ENCODE measurements around the gene CNTRL. TPM values are rescaled to one million over a fixed set of nuclear protein-coding genes. Genes with fewer than 3 reads are reported as not detected.
A peak's percentile ranks its signal among the peaks of the same experiment; 100 is the strongest.

Gene CNTRL
- total RNA-seq, 1 donor from 2014 or later: 27.6 TPM

DNA sequence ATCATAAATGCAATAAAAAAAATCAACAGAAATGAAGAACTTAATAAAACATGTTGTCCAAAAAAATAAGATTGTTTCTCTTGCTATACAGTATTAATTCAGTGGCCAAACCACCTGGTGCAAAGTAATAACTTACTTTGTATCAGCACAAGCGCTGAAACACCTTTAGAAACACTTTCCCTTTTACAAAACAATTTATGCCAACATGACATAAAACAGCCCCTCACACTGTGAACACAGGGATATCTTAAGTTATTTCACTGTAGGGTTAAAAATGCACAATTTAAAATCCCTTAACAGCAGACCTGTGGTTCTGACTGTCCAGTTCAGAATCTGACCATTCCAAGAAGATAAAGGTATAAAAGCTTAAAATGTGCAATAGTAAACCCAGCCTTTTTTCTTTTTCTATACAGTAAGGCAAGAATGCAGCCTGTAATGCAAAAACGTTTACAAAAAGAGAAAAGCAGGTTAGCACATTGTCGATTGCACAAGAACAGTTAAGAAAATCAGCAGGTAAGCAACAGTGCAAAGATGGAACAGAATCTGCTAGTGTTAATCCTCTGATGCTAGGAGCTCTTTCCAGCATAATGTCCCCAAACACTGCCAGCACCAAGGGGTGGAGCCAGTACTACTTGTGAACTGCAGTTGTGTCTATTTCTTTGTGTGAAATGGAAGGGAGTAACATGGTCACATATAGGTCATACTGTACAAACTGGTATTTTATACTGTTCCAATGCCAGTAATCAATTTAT lies 105.4 kb downstream of the CNTRL start:
- DNase-seq (ENCODE audit: low read depth, low spot score): no peak
- TF ChIP-seq, protein P1, sequence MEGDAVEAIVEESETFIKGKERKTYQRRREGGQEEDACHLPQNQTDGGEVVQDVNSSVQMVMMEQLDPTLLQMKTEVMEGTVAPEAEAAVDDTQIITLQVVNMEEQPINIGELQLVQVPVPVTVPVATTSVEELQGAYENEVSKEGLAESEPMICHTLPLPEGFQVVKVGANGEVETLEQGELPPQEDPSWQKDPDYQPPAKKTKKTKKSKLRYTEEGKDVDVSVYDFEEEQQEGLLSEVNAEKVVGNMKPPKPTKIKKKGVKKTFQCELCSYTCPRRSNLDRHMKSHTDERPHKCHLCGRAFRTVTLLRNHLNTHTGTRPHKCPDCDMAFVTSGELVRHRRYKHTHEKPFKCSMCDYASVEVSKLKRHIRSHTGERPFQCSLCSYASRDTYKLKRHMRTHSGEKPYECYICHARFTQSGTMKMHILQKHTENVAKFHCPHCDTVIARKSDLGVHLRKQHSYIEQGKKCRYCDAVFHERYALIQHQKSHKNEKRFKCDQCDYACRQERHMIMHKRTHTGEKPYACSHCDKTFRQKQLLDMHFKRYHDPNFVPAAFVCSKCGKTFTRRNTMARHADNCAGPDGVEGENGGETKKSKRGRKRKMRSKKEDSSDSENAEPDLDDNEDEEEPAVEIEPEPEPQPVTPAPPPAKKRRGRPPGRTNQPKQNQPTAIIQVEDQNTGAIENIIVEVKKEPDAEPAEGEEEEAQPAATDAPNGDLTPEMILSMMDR (conservative IDR thresholded peaks at IDR 0.05): no peak
- H3K4me1 Mint-ChIP-seq: peaks cover 23% of the 10 kb centered on the region
- no peak overlapping the region for H3K27ac Mint-ChIP-seq (ENCODE audit: unreplicated experiment)
- no peak overlapping the region for H3K4me3 Mint-ChIP-seq
- H3K9me3 Mint-ChIP-seq: no peaks in the 10 kb centered on the region
- H3K36me3 Mint-ChIP-seq (ENCODE audit: low read depth): peaks cover 7% of the 10 kb centered on the region
- no peaks in the 10 kb centered on the region for H3K27me3 Mint-ChIP-seq (ENCODE audit: low read depth)

DNA sequence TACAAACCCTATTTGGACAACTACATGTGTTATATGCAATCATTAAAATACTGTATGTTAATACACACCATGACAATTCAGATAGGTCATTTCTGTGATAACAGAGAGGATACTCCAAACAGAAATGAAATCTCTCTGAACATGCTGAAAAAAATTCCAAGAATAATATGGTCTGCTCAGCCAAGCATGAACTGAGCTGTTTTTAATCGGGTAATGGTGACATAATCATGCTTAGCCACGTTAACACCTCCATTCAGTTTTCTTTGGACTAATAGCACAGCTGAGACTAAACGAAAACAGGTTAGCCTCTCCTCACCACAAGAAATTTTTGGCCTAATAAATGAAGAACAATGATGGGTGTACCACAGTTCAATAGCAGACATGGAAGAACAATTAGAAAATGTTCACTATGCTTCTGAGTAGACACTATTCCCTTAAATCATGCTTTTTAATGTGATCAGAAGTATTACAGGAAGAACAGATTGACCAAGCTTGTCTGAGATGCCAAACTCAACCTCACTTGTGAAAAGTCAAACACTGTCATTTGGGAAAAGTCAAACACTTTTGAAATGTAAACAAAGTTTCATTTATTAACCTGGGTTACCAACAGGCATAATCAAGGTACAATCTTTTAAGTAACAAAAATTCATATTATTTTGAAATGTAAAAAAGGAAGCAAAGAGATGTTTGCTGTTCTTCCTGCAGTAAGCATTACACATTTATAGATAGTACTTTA lies 107.5 kb downstream of the CNTRL start:
- no peak for DNase-seq (ENCODE audit: low read depth, low spot score)
- no peak overlapping the region for H3K27ac Mint-ChIP-seq (ENCODE audit: unreplicated experiment)
- peaks cover 7% of the 10 kb centered on the region for H3K36me3 Mint-ChIP-seq (ENCODE audit: low read depth)
- H3K27me3 Mint-ChIP-seq (ENCODE audit: low read depth): no peaks in the 10 kb centered on the region
- no peaks in the 10 kb centered on the region for H3K9me3 Mint-ChIP-seq
- TF ChIP-seq, protein P1 (conservative IDR thresholded peaks at IDR 0.05): no peak
- no peak overlapping the region for H3K4me3 Mint-ChIP-seq
- peaks cover 26% of the 10 kb centered on the region for H3K4me1 Mint-ChIP-seq

DNA sequence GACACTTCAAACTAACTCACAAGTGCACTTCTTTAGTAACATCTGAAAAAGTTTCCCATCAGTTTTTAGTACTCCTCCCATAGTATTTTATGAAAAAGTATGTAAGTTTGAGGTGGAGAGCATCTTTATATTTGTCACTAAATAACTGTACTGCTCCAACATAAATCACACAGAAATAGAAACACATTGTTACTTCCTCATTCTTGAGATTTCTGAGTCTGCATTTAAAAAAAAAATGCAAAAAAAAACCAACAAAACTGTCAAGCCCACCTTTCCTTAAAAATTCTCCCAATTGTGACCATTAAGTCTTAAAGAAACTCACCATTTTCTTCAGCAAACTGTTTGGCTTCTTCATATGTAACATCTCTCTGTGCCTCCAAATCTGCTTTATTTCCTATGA lies 108.2 kb downstream of the CNTRL start:
- Mint-ChIP-seq H3K36me3 (ENCODE audit: low read depth) (peaks cover 7% of the 10 kb centered on the region), H3K4me3 (no peak overlapping the region), H3K27ac (ENCODE audit: unreplicated experiment) (peak overlapping the region; percentile 3), H3K4me1 (peaks cover 26% of the 10 kb centered on the region), H3K9me3 (no peaks in the 10 kb centered on the region), H3K27me3 (ENCODE audit: low read depth) (no peaks in the 10 kb centered on the region)
- no peak for DNase-seq (ENCODE audit: low read depth, low spot score)
- TF ChIP-seq, protein P1 (conservative IDR thresholded peaks at IDR 0.05): no peak

DNA sequence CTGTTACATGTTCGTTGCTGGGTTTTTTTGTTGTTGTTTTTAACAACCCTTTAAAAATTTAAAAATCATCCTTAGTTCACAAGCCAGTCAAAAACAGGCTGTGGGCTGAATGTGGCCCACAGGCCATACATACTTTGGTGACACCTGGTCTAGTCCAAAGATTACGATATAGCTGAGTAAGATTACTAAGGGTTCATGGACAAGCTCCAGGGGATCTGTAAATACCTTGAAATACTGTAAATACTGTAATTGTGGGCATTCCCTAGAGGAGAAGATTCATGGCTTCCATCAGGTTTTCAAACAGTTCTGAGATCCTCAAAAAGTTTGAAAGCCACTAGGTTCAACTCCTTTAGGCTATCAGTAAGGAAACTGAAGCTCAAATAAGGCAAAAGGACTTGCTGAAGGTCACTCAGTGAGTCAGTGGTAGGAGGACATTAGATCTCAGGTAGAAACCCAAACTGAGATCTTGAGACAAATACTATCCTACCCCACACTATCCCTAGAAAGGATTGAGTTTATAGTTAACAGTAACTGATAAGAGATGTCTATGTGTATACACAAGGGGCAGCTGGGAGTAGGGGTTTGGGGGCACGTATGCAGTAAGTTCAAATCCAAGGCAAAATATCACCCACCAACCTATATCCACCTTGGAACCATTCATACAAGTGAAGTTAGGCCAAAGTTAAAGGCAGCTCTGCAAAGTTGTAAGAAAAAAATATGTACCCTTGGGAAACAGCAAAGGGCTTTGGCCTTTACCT lies 109.1 kb downstream of the CNTRL start:
- TF ChIP-seq, protein P1 (conservative IDR thresholded peaks at IDR 0.05): no peak
- Mint-ChIP-seq H3K27ac (ENCODE audit: unreplicated experiment) (no peak overlapping the region), H3K27me3 (ENCODE audit: low read depth) (no peaks in the 10 kb centered on the region), H3K4me1 (peaks cover 26% of the 10 kb centered on the region), H3K36me3 (ENCODE audit: low read depth) (peaks cover 7% of the 10 kb centered on the region), H3K9me3 (no peaks in the 10 kb centered on the region), H3K4me3 (no peak overlapping the region)
- DNase-seq (ENCODE audit: low read depth, low spot score): no peak

DNA sequence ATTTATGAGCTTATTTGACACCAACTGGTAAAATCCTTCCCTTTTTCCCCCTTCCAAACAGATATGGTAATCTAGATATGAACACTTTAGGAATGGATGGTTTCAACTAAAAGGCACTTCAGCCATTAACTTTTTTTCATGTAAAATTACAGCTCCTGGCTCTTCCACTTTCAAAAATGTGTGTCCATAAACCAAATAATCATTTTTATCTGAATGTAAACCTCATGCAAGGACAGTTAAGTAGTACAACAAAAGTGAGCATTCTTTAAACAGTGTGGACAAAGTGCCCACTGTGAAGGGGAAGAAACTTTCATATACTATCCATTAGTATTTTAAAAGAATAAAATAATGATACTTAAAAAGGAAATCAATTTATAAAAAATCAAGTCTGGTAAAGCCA lies 109.7 kb downstream of the CNTRL start:
- Mint-ChIP-seq H3K27ac (ENCODE audit: unreplicated experiment) (peak overlapping the region; percentile 37), H3K4me1 (peaks cover 26% of the 10 kb centered on the region), H3K36me3 (ENCODE audit: low read depth) (peaks cover 7% of the 10 kb centered on the region), H3K9me3 (no peaks in the 10 kb centered on the region), H3K4me3 (no peak overlapping the region), H3K27me3 (ENCODE audit: low read depth) (no peaks in the 10 kb centered on the region)
- DNase-seq (ENCODE audit: low read depth, low spot score): no peak
- TF ChIP-seq, protein P1 (conservative IDR thresholded peaks at IDR 0.05): no peak
